Cardiac septum (tissue), 1 donor: ENCODE measurements around the gene NRG3. TPM values are rescaled to one million over a fixed set of nuclear protein-coding genes. Genes with fewer than 3 reads are reported as not detected.

ENCODE experiments used
- DNase-seq: peaks from one replicate; pipeline ENCODE4 v3.0.0-alpha.2; 2020; ENCODE audit warnings: low spot score
- intact Hi-C: fragments of 100-400 bp; cut with DNase I; formaldehyde crosslinking; loops from one replicate; pipeline ENCODE4 v1.14.0; 2022
- long read RNA-seq: library from polyadenylated mRNA; unstranded; transcript quantifications from one replicate; pipeline ENCODE4 v2.0.0, GENCODE V29; 2021
- total RNA-seq: library from RNA; stranded (reverse); fragmentation: NEBNext Ultra II Directional; extraction: Animal tissue kit (Norgen Biotek cat#: 25700); gene quantifications from one replicate; pipeline ENCODE4 v1.2.1, GENCODE V29; 2021
- donor health status: DM: no; HTN: no; CAD: no.

NRG3 gene
- total RNA-seq, result 0.57 TPM
- long read RNA-seq, partial matches to known transcripts, result 0 of 4 reads
- long read RNA-seq, other reads (novel, unspliced or antisense), result 4 of 4 reads

DNA sequence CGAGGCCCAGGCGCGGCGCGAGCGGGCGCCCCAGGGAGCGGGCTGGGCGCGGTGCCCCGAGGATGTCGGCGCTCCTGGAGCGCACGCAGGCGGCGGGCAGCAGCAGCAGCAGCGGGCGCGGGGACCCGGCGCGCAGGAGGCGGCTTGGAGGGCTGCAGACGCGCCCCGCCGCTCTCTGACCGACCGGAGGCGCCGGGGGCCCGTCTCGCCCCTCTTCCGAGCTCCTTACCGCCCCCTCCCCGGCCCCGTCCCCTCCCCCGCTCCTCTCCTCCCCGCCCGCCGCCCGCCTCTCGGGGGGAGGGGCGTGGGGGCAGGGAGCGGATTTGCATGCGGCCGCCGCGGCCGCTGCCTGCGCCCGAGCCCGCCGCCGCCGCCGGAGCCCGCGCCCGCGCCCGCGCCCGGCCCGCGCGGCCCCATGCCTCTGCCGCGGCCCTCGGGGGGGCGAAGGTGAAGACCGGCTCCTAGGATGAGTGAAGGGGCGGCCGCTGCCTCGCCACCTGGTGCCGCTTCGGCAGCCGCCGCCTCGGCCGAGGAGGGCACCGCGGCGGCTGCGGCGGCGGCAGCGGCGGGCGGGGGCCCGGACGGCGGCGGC, at the start of gene NRG3:
TSS of gene NRG3 (plus strand) at position 320 of the 592 bp plus-strand sequence.
- DNase-seq, result no peak
- intact Hi-C loops, result no loop called here

- DNase-seq, result no peak
- intact Hi-C loops, result no loop called here
Measured at GRCh38 chr10:81828251-81828650, 46.7 kb upstream of the NRG3 start.

DNA sequence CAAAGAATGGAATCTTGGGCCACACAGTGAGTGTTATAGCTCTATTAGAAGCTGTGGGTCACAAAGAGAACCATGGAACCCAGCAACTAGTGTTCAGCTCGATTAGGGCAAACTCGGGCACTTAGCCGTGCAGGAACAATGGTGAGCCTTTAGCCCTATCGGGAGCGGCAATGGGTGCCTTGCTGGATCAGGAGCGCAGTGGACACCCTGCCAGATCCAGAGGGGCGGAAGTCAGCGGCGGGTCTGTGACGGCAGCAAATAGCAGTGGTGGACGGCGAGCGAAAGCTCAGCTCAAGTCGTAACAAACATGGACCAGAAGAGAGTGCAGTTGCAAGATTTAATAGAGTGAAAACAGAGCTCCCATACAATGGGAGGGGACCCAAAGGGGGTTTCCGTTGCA, 43.9 kb upstream of the NRG3 start:
- intact Hi-C loops, result no loop called here
- peak; percentile 72 for DNase-seq

- no peak for DNase-seq
- intact Hi-C loops, result no loop called here
Measured at GRCh38 chr10:81838950-81839349, 36.0 kb upstream of the NRG3 start.

GRCh38 chr10:81843042-81843441, 32.0 kb upstream of the NRG3 start:
- intact Hi-C loops, result no loop called here
- no peak for DNase-seq

DNA sequence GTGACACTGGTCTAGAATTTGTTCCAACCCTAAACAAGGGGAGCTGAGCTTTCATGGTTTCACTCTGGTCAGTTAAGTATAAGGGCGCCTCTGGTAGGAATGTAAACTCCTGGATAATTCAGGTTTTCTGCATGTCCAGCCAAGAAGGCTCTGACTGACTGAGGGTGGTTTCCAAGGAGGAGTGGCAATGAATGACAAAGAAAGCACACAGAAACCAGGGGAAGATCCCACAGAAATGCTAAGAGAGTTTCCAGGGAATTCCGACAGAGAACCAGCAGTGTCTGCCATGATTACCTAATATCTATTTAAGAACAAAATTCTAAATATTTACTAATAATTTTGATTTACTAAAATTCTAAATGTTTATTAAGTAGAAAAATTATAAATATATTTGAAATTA, 27.3 kb upstream of the NRG3 start:
- intact Hi-C loops, result no loop called here
- DNase-seq, result no peak

DNA sequence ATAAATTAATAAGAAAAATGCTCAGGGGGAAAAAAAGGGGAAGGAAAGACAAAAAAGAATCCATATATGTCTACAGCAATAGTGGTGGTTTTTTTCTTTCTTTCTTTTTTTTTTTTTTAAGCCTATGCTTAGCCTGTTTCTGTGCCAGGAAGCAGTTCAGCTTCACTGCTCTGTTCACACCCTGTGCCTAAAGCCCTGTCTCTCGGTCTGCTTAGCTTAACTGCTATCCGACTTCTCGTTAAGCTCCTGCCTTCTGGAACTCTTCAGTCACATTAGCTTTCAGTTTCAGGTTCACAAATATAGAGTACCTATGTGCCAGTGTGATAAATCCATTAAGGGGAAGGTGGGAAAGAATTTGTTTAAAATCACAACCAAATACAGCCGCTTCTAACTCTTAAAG, 26.5 kb upstream of the NRG3 start:
- intact Hi-C loops, result no loop called here
- no peak for DNase-seq

DNA sequence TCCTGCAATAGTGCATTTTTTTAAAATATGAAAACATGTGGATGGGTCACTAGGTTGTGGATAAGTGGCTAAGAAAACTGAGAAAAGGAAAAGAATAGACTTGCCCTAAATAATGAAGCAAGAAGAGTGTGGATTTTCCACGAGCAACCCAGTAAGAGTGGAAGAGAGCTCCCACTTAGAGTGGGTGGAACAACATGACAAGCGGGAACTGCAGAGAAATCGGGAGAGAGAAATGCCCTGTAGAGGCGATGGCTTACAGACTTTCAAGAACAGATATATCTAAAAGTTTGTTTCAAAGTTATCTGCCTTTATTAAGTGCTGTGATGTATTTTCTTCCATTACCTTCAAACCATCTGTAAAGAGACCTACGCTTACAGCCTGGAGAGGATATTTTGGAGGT, 26.1 kb upstream of the NRG3 start:
- intact Hi-C loops, result no loop called here
- DNase-seq, result no peak

GRCh38 chr10:81862596-81862995, 12.4 kb upstream of the NRG3 start:
- intact Hi-C loops, result no loop called here
- DNase-seq, result no peak

- intact Hi-C loops, result no loop called here
- DNase-seq, result no peak
Measured at GRCh38 chr10:81863771-81864170, 11.2 kb upstream of the NRG3 start.

DNA sequence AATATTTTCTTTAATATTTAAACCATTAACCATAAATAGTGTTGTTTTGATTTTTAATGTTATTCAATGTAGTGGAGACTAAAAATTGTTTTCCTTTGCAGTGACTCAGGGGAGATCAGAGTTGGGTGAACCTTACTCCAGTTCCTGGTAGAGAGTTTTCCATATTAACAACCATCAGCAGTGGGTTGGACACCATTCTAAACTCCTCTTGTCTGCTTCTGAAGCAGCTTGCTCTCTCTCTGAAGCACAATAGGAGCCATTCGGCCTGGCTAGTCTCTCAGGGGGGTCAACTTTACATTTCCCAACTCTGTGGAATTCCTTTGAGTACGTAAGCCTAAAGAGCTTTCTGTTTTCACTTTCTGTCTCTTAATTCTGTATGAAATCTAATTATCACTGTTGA, 9.4 kb upstream of the NRG3 start:
- no peak for DNase-seq
- intact Hi-C loops, result no loop called here

GRCh38 chr10:81866753-81867152, 8.2 kb upstream of the NRG3 start:
- intact Hi-C loops, result no loop called here
- DNase-seq, result no peak

- intact Hi-C loops, result no loop called here
- no peak for DNase-seq
Measured at GRCh38 chr10:81870472-81870871, 4.5 kb upstream of the NRG3 start.

DNA sequence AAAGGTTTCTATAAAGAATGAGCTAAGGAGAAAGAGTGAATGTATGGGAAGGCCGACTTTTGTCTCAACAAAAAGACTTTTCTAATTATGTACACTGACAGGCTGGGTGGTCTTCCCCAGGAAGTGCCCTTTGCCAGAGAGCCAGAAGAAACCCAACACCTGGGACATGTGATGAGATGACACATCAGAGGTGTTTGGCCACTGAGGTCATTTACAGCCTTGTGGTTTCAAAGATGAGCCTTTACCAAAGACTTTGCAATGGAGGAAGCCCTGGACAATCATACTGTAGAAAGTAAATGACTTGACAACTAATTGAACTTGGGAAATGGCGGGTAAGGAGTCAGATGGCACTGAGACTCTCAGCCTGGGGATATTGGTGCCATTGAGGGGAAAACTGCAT, 3.4 kb upstream of the NRG3 start:
- no peak for DNase-seq
- intact Hi-C loops, result no loop called here

DNA sequence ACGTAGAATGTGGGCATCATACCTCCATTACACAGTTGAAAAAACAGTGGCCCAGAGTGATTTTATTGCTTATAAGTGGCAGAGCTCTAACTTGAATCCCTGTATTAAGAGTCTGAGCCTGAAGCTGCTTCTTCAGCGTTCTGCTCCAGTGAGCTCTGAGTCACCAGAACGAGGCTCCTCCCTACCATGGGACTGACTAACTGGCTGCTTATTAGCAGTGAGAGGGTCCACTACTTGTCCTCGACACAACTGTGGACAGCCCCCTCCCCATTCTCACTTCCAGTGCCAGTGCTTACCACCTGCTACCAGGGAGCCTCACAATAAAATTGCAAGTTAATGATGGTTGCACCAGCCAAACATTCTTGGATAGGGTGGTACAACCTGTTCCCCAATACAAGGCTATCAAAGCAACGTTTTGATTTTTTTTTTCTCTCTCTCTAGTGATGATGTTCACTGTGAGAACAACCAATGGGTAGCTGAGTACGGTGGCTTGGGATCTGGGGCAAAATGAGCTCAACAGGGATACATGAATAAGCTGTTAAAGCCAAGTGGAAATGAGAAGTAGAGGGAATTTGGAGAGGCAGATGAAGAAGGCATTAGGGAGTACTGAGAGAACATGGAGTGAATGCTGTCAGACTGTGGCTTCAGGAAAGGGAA, 2.7 kb upstream of the NRG3 start:
- no peak for DNase-seq
- intact Hi-C loops, result no loop called here

DNA sequence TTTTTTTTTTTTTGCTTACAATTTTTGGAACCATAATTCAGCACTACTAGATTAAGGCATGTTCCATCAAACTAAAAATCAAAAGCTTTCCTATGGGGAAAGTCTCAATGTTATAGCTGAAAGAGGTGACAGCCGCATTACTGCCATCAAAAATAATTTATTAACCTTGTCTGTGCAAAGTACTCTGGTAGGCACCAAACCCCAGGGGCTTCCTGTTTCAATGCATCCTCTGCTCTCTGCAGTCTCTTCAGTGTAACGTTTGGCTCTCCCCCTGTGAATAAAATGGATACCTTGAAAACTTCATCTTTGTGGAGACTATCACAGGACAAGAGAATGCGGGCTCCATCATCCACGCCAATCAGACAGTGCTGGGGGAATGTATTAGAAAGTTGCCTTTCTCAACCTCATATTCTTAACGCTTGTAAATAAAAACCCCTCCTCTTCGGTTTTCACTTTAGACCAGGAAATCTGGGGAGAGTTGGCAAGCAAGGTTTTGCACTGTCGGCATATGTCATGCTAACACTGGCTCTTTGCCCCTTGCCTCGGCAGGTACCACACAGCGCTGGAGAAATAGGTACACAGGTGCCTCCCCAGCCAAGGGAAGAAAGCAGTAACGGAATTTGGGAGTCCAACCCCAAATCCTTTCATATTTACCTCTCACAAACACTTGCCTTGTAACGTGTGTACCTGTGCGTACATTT, 1.6 kb upstream of the NRG3 start:
- intact Hi-C loops, result no loop called here
- no peak for DNase-seq

GRCh38 chr10:81873932-81874816, 820 bp upstream of the NRG3 start:
- intact Hi-C loops, result no loop called here
- DNase-seq, result no peak

DNA sequence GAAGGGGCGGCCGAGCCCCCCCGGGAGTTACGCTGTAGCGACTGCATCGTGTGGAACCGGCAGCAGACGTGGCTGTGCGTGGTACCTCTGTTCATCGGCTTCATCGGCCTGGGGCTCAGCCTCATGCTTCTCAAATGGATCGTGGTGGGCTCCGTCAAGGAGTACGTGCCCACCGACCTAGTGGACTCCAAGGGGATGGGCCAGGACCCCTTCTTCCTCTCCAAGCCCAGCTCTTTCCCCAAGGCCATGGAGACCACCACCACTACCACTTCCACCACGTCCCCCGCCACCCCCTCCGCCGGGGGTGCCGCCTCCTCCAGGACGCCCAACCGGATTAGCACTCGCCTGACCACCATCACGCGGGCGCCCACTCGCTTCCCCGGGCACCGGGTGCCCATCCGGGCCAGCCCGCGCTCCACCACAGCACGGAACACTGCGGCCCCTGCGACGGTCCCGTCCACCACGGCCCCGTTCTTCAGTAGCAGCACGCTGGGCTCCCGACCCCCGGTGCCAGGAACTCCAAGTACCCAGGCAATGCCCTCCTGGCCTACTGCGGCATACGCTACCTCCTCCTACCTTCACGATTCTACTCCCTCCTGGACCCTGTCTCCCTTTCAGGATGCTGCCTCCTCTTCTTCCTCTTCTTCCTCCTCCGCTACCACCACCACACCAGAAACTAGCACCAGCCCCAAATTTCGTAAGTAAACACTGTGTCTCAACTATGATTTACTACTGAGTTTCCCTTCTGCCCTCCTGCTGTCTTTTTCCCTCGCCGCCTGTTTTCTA, 666 bp downstream of the NRG3 start:
- DNase-seq, result no peak
- intact Hi-C loops, result no loop called here
